HG03175 (cell line): ENCODE measurements around the gene SON.
"Not testable (repeated sequence)": the region's sequence is repeated elsewhere in the genome, so short reads cannot be mapped to it uniquely, and the experiment has no call there.

ENCODE experiments used
- ATAC-seq: cut with Tn5 transposase; IDR thresholded peaks from one replicate; pipeline ENCODE4 v1.9.1; 2021; ENCODE audit warnings: mild to moderate bottlenecking, moderate library complexity; ENCODE audit not compliant: unreplicated experiment

Gene SON

GRCh38 chr21:33542640-33543504 lies at the start of gene SON:
SON (plus strand) TSS chr21:33543038; CDS start chr21:33543093, 55 bp downstream.
- peak; percentile 92 for ATAC-seq

GRCh38 chr21:33493756-33494155 lies 49.1 kb upstream of the SON start:
- ATAC-seq, result no peak

GRCh38 chr21:33495743-33496142 lies 47.1 kb upstream of the SON start:
- no peak for ATAC-seq

GRCh38 chr21:33496345-33496744 lies 46.5 kb upstream of the SON start:
- no peak for ATAC-seq

- no peak for ATAC-seq
These were observed 37.0 kb upstream of the SON start for GRCh38 chr21:33505833-33506232.

- ATAC-seq, result not testable (repeated sequence)
These were observed 35.8 kb upstream of the SON start for GRCh38 chr21:33507003-33507402.

- no peak for ATAC-seq
These were observed 32.0 kb upstream of the SON start for GRCh38 chr21:33510826-33511225.

- ATAC-seq, result no peak
These were observed 31.2 kb upstream of the SON start for GRCh38 chr21:33511639-33512038.

- no peak for ATAC-seq
These were observed 30.4 kb upstream of the SON start for GRCh38 chr21:33512481-33512880.

GRCh38 chr21:33514229-33514628 lies 28.6 kb upstream of the SON start:
- no peak for ATAC-seq

GRCh38 chr21:33518899-33519298 lies 23.9 kb upstream of the SON start:
- no peak for ATAC-seq

GRCh38 chr21:33522297-33522952 lies 20.4 kb upstream of the SON start:
- ATAC-seq, result no peak

- ATAC-seq, result no peak
These were observed 19.9 kb upstream of the SON start for GRCh38 chr21:33522953-33523349.

- no peak for ATAC-seq
These were observed 11.8 kb upstream of the SON start for GRCh38 chr21:33531007-33531406.

- no peak for ATAC-seq
These were observed 5.6 kb upstream of the SON start for GRCh38 chr21:33537212-33537611.

- no peak for ATAC-seq
These were observed 3.2 kb upstream of the SON start for GRCh38 chr21:33539616-33540015.

- ATAC-seq, result no peak
These were observed 2.1 kb upstream of the SON start for GRCh38 chr21:33540711-33541104.

GRCh38 chr21:33541105-33541711 lies 1.6 kb upstream of the SON start:
- ATAC-seq, result no peak

GRCh38 chr21:33541756-33542639 lies 840 bp upstream of the SON start, which contains the start of gene GART:
GART (minus strand) TSS chr21:33542117; CDS start chr21:33539315, 2,802 bp downstream.
- ATAC-seq, result peak; percentile 53

GRCh38 chr21:33543505-33544129 lies 779 bp downstream of the SON start:
- no peak for ATAC-seq
